Activated T-cell treated with anti-CD3 and anti-CD28 coated beads, Interleukin-2, amount 50 U/mL, for 48 hours (primary cell): ENCODE results near the gene RASGRP2.

Source experiments
- DNase-seq, 2 experiments: peaks; one replicate each; pipeline ENCODE4 v3.0.0-alpha.2; 2020

The RASGRP2 gene

GRCh38 chr11:64739871-64740270 lies 4.1 kb downstream of the RASGRP2 start:
- no peak for DNase-seq

- no peak for DNase-seq
These were observed 7.3 kb downstream of the RASGRP2 start for GRCh38 chr11:64736654-64737053.

- no peak for DNase-seq
These were observed 8.2 kb downstream of the RASGRP2 start for GRCh38 chr11:64735725-64736259.

GRCh38 chr11:64734811-64735724 lies 8.9 kb downstream of the RASGRP2 start:
- DNase-seq = no peak

DNA sequence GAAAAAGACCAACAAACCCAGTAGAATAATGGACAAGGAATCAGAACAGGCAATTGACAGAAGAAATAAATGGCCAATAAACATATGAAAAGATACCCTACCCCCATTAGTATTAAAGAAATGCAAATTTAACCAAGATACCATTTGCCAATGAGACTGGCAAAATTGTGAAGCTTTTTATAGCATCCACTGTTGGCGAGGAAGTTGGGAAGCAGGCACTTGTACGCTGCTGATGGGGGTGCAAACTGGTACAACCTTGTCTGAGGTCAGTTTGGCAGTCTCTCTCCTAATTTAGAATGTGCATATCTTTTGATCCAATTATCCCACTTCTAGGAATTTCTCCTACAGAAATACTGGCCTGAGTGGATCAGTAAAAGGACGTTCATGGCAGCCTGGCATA lies 12.3 kb downstream of the RASGRP2 start:
- no peak for DNase-seq

DNA sequence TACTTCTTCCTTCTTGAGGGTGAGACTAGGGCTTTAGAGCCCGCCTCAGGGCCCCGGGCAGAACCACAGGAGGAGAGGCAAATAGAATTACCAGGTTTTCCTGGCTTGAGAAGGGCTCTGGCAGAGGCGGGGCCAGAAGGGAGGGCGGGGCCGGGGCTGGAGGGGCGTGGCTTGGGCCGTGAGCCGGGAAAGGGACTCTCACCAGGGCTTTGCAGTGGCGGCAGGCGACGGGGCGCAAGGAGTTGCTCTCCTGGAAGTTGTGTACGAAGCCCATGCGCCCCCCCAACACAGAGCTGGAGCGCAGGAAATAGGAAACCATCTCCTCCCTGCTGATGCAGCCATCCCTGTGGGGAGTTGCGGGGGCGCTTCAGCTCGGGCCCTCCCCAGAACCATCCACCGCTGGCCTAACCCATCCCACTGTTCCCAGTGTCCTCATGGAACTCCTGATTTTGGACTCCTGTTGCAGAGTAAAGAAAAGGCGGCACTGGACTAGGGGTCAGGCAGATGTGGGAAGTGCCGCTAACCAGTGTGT lies 14.0 kb downstream of the RASGRP2 start:
- DNase-seq = peak; percentile 54 to 56

GRCh38 chr11:64728757-64729365 lies 15.1 kb downstream of the RASGRP2 start:
- DNase-seq = no peak

DNA sequence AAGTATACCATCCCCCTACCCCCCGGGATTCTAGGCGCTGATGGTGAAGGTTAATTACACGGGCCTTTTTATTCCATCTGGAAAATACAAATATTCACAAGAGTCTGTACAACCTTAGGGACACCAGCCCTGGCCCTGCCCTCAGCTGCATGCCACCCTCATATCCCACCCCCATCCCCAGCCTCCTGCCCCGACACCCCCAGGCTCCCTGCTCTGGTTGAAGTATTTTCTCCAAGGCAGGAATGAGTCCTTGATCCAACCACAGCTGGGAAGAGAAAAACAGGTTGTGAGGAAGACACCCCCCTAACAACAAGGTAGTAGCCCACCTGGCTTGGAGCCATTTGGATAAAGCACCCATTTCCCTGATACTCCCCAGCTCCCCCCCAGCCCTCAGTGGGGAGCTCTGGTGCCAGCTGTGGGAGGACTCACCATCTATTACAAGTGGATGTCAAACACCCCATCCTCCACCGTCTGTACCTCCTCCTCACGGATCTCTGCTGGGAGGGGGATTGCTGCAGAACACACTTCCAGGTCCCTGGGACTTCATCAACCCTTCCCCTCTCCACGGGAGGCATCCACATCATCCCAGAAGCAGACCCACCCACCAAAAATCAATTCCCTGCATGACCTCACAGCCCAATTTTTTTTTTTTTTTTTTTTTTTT lies 16.9 kb downstream of the RASGRP2 start:
- no peak for DNase-seq

GRCh38 chr11:64726211-64726641 lies 17.7 kb downstream of the RASGRP2 start:
- no peak for DNase-seq

DNA sequence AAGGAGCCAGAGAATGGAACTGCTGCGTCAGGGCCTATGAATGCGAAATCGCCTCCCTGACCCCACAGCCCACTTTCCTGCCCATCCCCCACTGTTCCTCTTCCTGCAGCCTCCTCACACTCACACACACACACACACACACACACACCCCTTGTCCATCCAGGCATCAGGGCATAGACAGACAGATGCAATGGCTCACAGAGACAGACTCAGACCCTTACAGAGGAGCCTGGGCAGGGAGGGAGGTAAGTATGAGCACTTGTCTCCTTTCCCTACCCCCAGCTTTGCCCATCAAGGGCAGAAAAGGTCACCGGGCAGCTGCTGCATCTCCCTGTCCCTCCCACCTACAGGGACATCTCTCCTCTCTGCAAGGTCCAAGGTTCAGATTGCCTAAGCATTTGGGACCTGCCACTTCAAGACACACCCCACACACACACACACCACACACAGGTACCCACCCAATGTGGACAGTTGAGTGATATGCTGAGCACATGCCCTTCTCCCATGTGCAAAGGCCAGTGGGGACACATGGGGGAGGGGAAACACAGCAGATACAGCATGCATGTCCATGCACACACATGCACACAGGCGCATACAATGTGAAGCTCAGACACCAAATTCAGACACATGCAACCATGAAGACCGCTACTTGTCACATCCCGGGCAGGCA lies 18.9 kb downstream of the RASGRP2 start:
- no peak for DNase-seq

GRCh38 chr11:64723907-64724862 lies 19.8 kb downstream of the RASGRP2 start:
- DNase-seq = peak in 1 of 2 experiments; percentile 30

GRCh38 chr11:64723117-64723906 lies 20.6 kb downstream of the RASGRP2 start, which contains the start of gene NRXN2:
NRXN2 (minus strand) TSS chr11:64723197; CDS start chr11:64713699, 9,498 bp downstream.
- peak; percentile 88 to 94 for DNase-seq

GRCh38 chr11:64722141-64723065 lies 21.5 kb downstream of the RASGRP2 start:
- no peak for DNase-seq

DNA sequence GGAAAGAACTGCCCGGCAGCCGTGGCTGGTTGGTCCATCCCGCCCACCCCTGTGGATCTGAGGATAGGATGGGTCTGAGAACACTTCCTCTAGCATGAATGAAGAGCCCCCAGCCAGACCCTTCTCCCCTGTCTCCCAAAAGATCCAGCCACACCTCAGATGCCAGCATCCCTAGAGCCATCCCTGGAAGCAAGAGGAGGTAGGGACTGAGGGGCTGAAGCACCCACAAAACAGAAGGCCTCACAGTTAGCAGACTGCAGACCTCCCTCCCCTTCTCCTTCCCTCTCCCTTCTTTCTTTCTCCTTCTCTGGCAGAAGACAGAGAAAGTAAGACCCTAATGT lies 22.6 kb downstream of the RASGRP2 start:
- DNase-seq = no peak

GRCh38 chr11:64720640-64721358 lies 23.1 kb downstream of the RASGRP2 start:
- DNase-seq = no peak

GRCh38 chr11:64720167-64720566 lies 23.8 kb downstream of the RASGRP2 start:
- DNase-seq = no peak

DNA sequence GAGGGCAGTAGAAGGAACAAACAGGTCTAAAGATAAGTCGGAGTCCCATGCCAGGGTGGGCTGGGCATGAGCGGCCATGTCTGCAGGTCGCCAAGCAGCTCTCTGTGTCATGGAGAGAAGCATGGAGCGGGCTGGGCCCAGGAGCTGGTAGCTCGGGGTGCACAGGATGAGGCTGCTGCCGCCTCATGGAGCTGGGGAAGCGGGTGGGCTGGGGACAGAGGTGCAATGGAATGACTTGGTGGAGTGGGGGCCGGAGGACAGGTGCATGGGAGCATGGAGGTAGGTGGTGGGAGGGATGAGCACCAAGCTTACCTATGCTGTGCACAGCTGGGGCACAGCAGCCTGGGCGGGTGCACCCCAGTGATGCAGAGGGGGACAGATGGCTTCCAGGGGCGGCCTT lies 24.5 kb downstream of the RASGRP2 start:
- DNase-seq = no peak

- no peak for DNase-seq
These were observed 25.2 kb downstream of the RASGRP2 start for GRCh38 chr11:64718780-64719124.
